ENCODE measurements around the gene ZNF786. TPM values are rescaled to one million over a fixed set of nuclear protein-coding genes. Genes with fewer than 3 reads are reported as not detected.

Gene ZNF786
- total and polyA plus RNA-seq, 9 of the 15 experiments (the other 6 are each of a cell fraction or from before 2014, with no cell fraction given), result 0.31 to 5.4 (median 3.0) TPM

DNA sequence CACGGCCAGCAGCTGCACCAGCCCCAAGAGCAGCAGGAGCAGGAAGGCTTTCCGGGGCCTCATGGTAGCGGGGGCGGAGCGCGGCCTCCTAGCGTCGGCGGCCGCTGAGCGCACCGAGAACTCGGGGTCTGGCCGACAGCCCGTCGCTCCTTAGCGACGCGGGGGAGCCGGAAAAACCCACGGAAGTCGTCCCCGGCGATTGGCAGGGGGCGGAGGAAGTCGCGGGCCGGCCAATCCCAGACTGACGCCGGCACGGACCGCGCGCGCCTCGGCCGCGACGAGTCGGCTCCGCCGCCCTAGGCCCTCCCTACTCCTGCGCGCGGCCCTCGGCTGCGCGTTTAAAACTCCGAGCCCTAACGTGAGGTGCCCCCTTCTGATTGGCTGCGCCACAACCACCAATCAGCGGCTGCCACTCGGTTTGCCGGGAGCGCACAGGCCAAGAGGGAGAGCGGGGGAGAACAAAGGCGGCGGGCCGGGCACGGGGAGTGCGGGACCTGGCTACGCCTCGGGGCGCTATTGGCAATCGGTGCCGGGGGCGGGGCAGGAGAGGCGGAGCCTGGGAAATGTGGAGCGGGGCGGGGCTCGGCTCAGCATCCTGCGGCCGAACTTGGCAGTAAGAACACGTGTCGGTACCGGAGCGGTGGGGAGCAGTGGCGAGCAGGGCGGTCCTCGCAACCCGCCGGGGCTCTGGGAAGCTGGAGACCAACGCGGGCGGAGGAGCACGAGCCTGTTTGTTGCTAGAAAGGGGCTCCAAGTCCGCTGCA, 62.0 kb downstream of the ZNF786 start, which contains the start of gene PDIA4 (continued):
- TF ChIP-seq MEIS2 (IDR thresholded peaks at IDR 0.05; ENCODE audit: partially characterized antibody), result peak; percentile 90
- TF ChIP-seq CAMTA2 (CRISPR knock-in tag; conservative IDR thresholded peaks at IDR 0.05), result 0 out of 2 replicates have a peak, but pooled peaks have one; percentile 65
- TF ChIP-seq LCOR (CRISPR knock-in tag; IDR thresholded peaks at IDR 0.05), result peak; percentile 95
- TF ChIP-seq ZNF354B (CRISPR knock-in tag; IDR thresholded peaks at IDR 0.05), result no peak
- no peak for TF ChIP-seq ARID1B (IDR thresholded peaks at IDR 0.05)
- peak in 2 of 3 experiments; percentile 28 to 52; a peak in 3 of 6 replicates for TF ChIP-seq CTCF (IDR thresholded peaks at IDR 0.05 in 2 of 3, conservative IDR thresholded peaks at IDR 0.05 in 1 of 3; ENCODE audit: insufficient read depth in 2 of 3, low read depth in 1 of 3, low read length in 3 of 3)
- peak; percentile 86; the same call in 1 of the 2 replicates for TF ChIP-seq HDAC6 (IDR thresholded peaks at IDR 0.05; ENCODE audit: low read depth, low read length)
- TF ChIP-seq SMC3 (conservative IDR thresholded peaks at IDR 0.05; ENCODE audit: insufficient read depth, low read depth, low read length), result 0 out of 2 replicates have a peak, but pooled peaks have one; percentile 11
- peak; percentile 65; the same call in 1 of the 2 replicates for TF ChIP-seq JUN (IDR thresholded peaks at IDR 0.05; ENCODE audit: borderline replicate concordance, low read depth, low read length)
- TF ChIP-seq JUN (CRISPR knock-in tag; IDR thresholded peaks at IDR 0.05; ENCODE audit: borderline replicate concordance), result peak; percentile 27; the same call in 1 of the 2 replicates
- TF ChIP-seq, protein P1, sequence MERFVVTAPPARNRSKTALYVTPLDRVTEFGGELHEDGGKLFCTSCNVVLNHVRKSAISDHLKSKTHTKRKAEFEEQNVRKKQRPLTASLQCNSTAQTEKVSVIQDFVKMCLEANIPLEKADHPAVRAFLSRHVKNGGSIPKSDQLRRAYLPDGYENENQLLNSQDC (CRISPR knock-in tag; IDR thresholded peaks at IDR 0.05), result peak; percentile 81
- TF ChIP-seq, protein P2, sequence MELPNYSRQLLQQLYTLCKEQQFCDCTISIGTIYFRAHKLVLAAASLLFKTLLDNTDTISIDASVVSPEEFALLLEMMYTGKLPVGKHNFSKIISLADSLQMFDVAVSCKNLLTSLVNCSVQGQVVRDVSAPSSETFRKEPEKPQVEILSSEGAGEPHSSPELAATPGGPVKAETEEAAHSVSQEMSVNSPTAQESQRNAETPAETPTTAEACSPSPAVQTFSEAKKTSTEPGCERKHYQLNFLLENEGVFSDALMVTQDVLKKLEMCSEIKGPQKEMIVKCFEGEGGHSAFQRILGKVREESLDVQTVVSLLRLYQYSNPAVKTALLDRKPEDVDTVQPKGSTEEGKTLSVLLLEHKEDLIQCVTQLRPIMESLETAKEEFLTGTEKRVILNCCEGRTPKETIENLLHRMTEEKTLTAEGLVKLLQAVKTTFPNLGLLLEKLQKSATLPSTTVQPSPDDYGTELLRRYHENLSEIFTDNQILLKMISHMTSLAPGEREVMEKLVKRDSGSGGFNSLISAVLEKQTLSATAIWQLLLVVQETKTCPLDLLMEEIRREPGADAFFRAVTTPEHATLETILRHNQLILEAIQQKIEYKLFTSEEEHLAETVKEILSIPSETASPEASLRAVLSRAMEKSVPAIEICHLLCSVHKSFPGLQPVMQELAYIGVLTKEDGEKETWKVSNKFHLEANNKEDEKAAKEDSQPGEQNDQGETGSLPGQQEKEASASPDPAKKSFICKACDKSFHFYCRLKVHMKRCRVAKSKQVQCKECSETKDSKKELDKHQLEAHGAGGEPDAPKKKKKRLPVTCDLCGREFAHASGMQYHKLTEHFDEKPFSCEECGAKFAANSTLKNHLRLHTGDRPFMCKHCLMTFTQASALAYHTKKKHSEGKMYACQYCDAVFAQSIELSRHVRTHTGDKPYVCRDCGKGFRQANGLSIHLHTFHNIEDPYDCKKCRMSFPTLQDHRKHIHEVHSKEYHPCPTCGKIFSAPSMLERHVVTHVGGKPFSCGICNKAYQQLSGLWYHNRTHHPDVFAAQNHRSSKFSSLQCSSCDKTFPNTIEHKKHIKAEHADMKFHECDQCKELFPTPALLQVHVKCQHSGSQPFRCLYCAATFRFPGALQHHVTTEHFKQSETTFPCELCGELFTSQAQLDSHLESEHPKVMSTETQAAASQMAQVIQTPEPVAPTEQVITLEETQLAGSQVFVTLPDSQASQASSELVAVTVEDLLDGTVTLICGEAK (IDR thresholded peaks at IDR 0.05), result peak; percentile 89
- TF ChIP-seq, protein P2 (CRISPR knock-in tag; IDR thresholded peaks at IDR 0.05), result no peak
- TF ChIP-seq ELF2 (CRISPR knock-in tag; IDR thresholded peaks at IDR 0.05), result peak; percentile 87
- TF ChIP-seq RB1 (IDR thresholded peaks at IDR 0.05; ENCODE audit: low read depth), result peak; percentile 58; the same call in 1 of the 2 replicates
- TF ChIP-seq ZNF140 (CRISPR knock-in tag; IDR thresholded peaks at IDR 0.05), result no peak
- TF ChIP-seq POU5F1 (IDR thresholded peaks at IDR 0.05; ENCODE audit: borderline replicate concordance, low read depth, low read length, partially characterized antibody), result peak; percentile 6
